ENCODE data around the gene STX1B. TPM values are rescaled to one million over a fixed set of nuclear protein-coding genes. Genes with fewer than 3 reads are reported as not detected.
"Not testable (repeated sequence)": the region's sequence is repeated elsewhere in the genome, so short reads cannot be mapped to it uniquely, and the experiment has no call there.

STX1B gene
- total RNA-seq, 1 experiment from 2014 or later: 11.0 TPM

DNA sequence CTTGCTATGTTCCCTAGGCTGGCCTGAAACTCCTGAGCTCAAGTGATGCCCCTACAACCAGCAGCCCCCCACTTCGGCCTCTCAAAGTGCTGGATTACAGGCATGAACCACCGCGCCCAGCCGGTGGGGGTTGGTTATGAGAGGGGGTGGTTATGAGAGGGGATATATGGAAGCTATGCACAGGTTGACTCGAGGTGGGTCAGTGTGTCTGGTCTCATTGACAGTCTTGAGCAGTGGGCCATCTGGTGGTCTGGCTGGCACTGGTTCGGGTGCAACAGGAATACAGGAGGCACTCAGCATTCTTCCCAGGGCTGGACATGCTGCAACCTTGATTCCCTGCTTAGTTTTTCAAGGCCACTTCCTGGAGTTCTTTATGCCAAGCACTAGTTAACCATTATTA, 5.6 kb upstream of the STX1B start:
- Mint-ChIP-seq H3K36me3 (ENCODE audit: insufficient read depth in 1 of 3, low read depth in 3 of 3) (no peaks in the 10 kb centered on the region; a peak in 1 of 7 replicates), H3K27me3 (ENCODE audit: low read depth) (peaks cover 36% of the 10 kb centered on the region), H3K27ac (no peak overlapping the region), H3K9me3 (no peaks in the 10 kb centered on the region; a peak in 1 of 5 replicates), H3K4me1 (peaks cover 0 to 6% of the 10 kb centered on the region in 2 experiments; a peak in 3 of 4 replicates), H3K4me3 (no peak overlapping the region; a peak in 2 of 5 replicates)
- H3K23ac ChIP-seq (ENCODE audit: insufficient read length, low read depth, low read length): no peak overlapping the region
- H2BK5ac ChIP-seq (ENCODE audit: insufficient read length, low read length): no peak overlapping the region
- H3K27me3 ChIP-seq (ENCODE audit: insufficient read depth, low read length): no peaks in the 10 kb centered on the region
- H3K27ac ChIP-seq (ENCODE audit: insufficient read length, low read depth, low read length): no peak overlapping the region
- H3K4me2 ChIP-seq (ENCODE audit: insufficient read depth, insufficient read length, low read length): no peak overlapping the region
- H2BK15ac ChIP-seq (ENCODE audit: low read depth, low read length): no peak overlapping the region
- H2BK120ac ChIP-seq (ENCODE audit: low read depth, low read length, poor library complexity, severe bottlenecking): no peak overlapping the region
- TF ChIP-seq, protein P1, sequence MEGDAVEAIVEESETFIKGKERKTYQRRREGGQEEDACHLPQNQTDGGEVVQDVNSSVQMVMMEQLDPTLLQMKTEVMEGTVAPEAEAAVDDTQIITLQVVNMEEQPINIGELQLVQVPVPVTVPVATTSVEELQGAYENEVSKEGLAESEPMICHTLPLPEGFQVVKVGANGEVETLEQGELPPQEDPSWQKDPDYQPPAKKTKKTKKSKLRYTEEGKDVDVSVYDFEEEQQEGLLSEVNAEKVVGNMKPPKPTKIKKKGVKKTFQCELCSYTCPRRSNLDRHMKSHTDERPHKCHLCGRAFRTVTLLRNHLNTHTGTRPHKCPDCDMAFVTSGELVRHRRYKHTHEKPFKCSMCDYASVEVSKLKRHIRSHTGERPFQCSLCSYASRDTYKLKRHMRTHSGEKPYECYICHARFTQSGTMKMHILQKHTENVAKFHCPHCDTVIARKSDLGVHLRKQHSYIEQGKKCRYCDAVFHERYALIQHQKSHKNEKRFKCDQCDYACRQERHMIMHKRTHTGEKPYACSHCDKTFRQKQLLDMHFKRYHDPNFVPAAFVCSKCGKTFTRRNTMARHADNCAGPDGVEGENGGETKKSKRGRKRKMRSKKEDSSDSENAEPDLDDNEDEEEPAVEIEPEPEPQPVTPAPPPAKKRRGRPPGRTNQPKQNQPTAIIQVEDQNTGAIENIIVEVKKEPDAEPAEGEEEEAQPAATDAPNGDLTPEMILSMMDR (conservative IDR thresholded peaks at IDR 0.05): 0 out of 3 replicates have a peak, but pooled peaks have one; percentile 28
- H3K14ac ChIP-seq (ENCODE audit: insufficient read depth, low read length): no peak overlapping the region
- H3K18ac ChIP-seq (ENCODE audit: insufficient read length, low read depth, low read length): no peak overlapping the region
- H4K91ac ChIP-seq (ENCODE audit: insufficient read length, low read depth, low read length): no peak overlapping the region
- WGBS (ENCODE audit: extremely low coverage, insufficient read length, low lambda C conversion rate): no CpG with 5 or more reads among the region's 6 CpGs
- no peaks in the 10 kb centered on the region for H3K4me1 ChIP-seq (ENCODE audit: insufficient read depth, low read length)
- no peaks in the 10 kb centered on the region for H3K79me1 ChIP-seq (ENCODE audit: insufficient read depth, low read depth, low read length, poor library complexity, severe bottlenecking)
- no peak for DNase-seq
- H4K5ac ChIP-seq (ENCODE audit: insufficient read length, low read depth, low read length): no peak overlapping the region
- H2AFZ ChIP-seq (ENCODE audit: low read length): no peak overlapping the region
- H3K56ac ChIP-seq (ENCODE audit: insufficient read length, low read depth, low read length): no peak overlapping the region
- H3T11ph ChIP-seq (ENCODE audit: low read length): no peak overlapping the region
- no peaks in the 10 kb centered on the region for H3K9me3 ChIP-seq (ENCODE audit: control insufficient read depth, low read depth, low read length)
- H3K79me2 ChIP-seq (ENCODE audit: insufficient read depth, low read length): no peaks in the 10 kb centered on the region
- no peak overlapping the region for H3K4ac ChIP-seq (ENCODE audit: low read depth, low read length)
- H2AK5ac ChIP-seq (ENCODE audit: insufficient read length, low read length): no peak overlapping the region
- no peak overlapping the region for H3K9ac ChIP-seq (ENCODE audit: extremely low read depth, insufficient read length, low read length)
- no peak overlapping the region for H4K8ac ChIP-seq (replicated peaks; ENCODE audit: insufficient read length, low read depth, low read length)
- H3K23me2 ChIP-seq (ENCODE audit: insufficient read length, low read depth, low read length, poor library complexity, severe bottlenecking): no peaks in the 10 kb centered on the region
- H4K20me1 ChIP-seq (ENCODE audit: control insufficient read depth, insufficient read depth, insufficient read length): no peaks in the 10 kb centered on the region
- no peak overlapping the region for H2BK12ac ChIP-seq (ENCODE audit: insufficient read length, low read depth, low read length)
- no peak overlapping the region for H2BK20ac ChIP-seq (ENCODE audit: low read depth, low read length, poor library complexity, severe bottlenecking)

DNA sequence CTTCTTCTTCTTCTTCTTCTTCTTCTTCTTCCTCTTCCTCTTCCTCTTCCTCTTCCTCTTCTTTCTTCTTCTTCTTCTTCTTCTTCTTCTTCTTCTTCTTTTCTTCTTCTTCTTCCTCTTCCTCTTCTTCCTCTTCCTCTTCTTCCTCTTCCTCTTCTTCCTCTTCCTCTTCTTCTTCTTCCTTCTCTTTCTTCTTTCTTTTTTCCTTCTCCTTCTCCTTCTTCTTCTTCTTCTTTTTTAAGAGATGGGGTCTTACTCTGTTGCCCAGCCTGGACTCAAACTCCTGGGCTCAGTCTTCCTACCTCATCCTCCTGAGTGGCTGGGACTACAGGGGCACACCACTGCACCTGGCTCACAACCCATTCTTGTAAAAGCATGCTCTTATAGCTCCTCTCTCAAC, 2.9 kb upstream of the STX1B start:
- H4K20me1 ChIP-seq (ENCODE audit: control insufficient read depth, insufficient read depth, insufficient read length); H2BK5ac ChIP-seq (ENCODE audit: insufficient read length, low read length); H2AFZ ChIP-seq (ENCODE audit: low read length); H3K18ac ChIP-seq (ENCODE audit: insufficient read length, low read depth, low read length); H3K9ac ChIP-seq (ENCODE audit: extremely low read depth, insufficient read length, low read length); H2BK120ac ChIP-seq (ENCODE audit: low read depth, low read length, poor library complexity, severe bottlenecking); H3K23ac ChIP-seq (ENCODE audit: insufficient read length, low read depth, low read length); H3K27me3 ChIP-seq (ENCODE audit: insufficient read depth, low read length); DNase-seq; H3K4me3 Mint-ChIP-seq; H2AK5ac ChIP-seq (ENCODE audit: insufficient read length, low read length); H4K91ac ChIP-seq (ENCODE audit: insufficient read length, low read depth, low read length); H3K79me1 ChIP-seq (ENCODE audit: insufficient read depth, low read depth, low read length, poor library complexity, severe bottlenecking); H3K36me3 Mint-ChIP-seq (ENCODE audit: insufficient read depth in 1 of 3, low read depth in 3 of 3); H2BK12ac ChIP-seq (ENCODE audit: insufficient read length, low read depth, low read length); H3K79me2 ChIP-seq (ENCODE audit: insufficient read depth, low read length); H3K4me1 ChIP-seq (ENCODE audit: insufficient read depth, low read length); H2BK20ac ChIP-seq (ENCODE audit: low read depth, low read length, poor library complexity, severe bottlenecking); H3K9me3 ChIP-seq (ENCODE audit: control insufficient read depth, low read depth, low read length); H3K27ac ChIP-seq (ENCODE audit: insufficient read length, low read depth, low read length); H4K8ac ChIP-seq (replicated peaks; ENCODE audit: insufficient read length, low read depth, low read length); H4K5ac ChIP-seq (ENCODE audit: insufficient read length, low read depth, low read length); H3K14ac ChIP-seq (ENCODE audit: insufficient read depth, low read length); H3K23me2 ChIP-seq (ENCODE audit: insufficient read length, low read depth, low read length, poor library complexity, severe bottlenecking); H3K56ac ChIP-seq (ENCODE audit: insufficient read length, low read depth, low read length); H3K4me2 ChIP-seq (ENCODE audit: insufficient read depth, insufficient read length, low read length); H3K9me3 Mint-ChIP-seq; H2BK15ac ChIP-seq (ENCODE audit: low read depth, low read length); H3K27ac Mint-ChIP-seq; H3K4ac ChIP-seq (ENCODE audit: low read depth, low read length); H3T11ph ChIP-seq (ENCODE audit: low read length): not testable (repeated sequence)
- peaks cover 9 to 20% of the 10 kb centered on the region in 2 experiments for H3K4me1 Mint-ChIP-seq
- H3K27me3 Mint-ChIP-seq (ENCODE audit: low read depth): peaks cover 38% of the 10 kb centered on the region
